CD4-positive, alpha-beta T cell treated with Interleukin-21 for 1 hour (primary cell): ENCODE measurements around the gene PPME1.

ENCODE experiments used
- DNase-seq: peaks from one replicate; pipeline ENCODE4 v3.0.0-alpha.2; 2020

Gene PPME1

DNA sequence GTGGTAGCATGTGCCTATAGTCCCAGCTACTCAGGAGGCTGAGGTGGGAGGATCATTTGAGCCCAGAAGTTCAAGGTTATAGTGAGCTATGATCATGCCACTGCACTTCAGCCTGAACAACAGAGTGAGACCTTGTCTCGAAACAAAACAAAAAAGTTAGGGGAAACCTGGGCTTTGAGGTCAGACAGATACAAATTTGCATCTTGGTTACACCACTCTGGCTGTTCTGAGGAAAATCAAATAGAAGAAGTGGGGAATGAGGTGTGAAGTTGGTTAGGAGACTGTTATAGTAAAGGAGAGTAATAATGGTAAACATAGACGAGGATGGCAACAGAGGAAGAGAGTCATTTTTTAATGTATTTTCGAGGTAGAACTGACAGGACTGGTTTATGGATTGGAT lies 62.6 kb downstream of the PPME1 start:
- no peak for DNase-seq

DNA sequence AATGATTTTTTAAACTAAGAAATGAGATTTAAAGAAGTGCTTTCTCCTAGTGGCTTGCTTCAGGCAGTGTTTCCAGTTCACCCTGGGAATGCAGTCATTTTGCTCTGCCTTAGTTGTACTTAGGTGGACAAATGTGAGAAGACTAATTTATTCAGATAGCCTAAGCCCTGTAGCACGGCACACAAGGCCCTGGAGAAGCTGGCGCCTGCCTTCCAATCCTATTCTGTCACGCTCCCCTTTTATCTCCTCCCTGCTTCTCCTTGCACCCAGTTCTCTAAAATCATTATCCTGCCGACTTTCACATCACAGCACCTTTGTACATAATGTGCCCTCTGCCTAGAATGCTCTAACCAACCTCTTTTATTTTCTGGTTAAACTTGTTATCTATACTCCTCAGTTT lies 64.0 kb downstream of the PPME1 start:
- no peak for DNase-seq

DNA sequence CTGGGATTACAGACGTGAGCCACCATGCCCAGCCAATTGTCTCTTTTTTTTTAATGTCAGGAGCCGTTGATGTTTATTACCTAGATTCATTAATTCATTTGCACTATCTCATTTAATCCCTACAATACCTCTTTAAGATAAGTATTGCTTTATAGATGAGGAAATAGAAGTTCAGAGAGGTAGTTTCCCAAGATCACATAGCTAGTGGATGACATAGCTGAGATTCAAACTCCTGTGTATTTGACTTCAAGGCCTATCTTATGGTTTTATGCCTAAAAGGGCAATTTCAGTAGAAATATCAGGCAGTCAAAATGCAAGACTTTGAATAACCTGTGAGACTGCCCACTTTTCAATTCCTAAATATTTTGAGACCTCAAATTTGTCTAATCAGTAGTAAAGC lies 66.5 kb downstream of the PPME1 start:
- no peak for DNase-seq

DNA sequence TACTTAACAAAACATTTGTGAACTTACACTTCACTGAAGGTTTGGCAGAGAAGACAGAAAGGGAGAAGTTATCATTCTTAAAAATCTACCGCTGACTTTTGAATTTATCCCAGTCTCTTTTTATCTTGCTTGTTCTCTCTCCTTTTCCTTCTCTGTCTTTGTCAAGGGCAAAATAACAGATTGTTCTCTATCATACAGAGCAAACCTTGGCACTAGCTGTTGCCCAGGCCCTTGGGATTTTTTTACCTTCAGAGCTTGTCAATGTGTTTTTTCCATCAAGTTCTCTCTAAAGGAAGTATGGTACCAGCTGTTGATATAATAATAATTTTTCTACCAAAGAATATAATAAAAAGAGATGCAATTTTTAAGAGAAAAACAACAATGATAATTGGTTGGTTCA lies 67.2 kb downstream of the PPME1 start:
- no peak for DNase-seq

DNA sequence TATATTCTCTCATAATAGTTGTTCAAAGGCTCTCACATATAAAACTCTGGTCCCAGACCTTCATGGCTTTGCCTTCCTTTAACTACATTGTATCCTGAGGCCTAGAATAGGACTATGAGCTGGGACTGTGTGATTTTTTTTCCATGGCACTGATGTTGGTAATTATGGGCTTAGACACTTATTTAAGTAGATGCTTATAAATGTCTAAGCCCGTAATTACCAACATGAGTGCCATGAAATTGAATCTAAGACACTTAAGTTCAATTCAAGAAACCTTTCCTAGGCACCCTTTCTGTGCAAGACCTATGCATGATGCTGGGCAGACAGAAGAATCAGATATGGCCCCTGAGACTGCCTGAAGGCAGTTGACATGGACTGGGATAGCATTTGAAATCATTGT lies 77.4 kb downstream of the PPME1 start:
- no peak for DNase-seq

DNA sequence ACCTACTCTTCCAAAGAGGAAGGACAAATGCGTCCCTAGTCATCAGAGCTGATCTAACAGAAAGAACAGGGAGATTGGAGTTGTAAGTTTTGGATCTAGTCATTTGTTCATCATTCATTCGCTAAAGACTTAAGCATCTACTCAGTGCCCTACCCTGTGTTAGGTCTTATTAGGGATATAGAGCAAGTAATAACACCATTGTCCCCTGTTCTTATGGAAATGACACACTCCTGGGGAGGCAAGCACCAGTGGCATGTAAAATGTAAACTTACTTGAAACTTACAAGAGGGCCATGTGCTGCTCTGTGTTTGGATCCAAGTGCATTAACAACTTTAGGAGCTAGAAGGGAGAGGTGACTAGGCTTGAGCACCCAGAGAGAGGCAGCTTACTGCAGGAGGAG lies 78.4 kb downstream of the PPME1 start:
- DNase-seq = no peak

DNA sequence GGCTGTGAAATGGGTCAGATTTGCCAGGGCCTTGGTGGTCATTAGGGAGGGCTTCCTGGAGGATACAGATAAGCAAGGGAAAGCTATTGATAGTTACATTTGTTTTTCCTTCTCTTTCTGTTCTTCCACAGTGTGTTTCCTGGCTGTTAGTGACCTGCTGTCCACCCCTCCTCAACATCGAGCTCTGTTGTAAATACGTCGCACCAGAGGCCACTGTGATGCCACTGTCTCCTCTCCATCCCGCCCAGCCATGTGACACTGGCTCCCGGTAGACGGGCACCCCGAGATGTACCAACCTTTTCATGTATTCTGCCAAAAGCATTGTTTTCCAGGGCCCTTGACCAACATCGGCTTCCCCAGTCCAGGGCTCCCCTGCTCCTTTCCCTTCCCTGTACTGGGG lies 82.3 kb downstream of the PPME1 start:
- no peak for DNase-seq

DNA sequence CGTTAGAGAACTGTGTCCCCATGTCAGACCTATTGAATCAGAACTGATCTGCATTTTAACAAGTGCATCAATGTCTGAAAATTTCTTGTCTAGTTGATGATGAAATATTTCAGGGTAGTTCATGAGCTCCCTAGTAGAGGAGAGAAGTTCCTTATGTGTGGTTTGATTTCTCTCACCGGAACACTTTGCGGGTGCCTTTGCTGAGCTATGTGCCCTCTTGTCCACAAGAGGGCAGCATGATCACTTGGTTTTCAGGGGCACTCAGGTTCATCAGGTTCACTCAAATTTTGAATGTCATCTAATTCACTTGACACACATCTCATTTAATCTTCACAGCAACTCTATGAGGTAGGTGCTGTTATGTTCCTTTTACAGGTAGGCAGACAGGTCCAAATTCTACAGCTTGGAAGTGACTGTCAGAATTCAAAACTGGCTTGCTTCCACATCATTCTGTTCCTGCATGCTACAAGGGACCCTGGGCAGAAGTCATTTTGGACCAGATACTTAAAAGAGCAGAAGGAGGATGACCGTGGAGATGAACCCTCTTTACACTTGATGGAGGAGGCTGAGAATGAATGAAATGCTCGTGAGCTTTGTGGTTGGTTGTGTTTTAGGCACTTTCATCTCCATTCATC lies 84.8 kb downstream of the PPME1 start:
- peak; percentile 64 for DNase-seq

DNA sequence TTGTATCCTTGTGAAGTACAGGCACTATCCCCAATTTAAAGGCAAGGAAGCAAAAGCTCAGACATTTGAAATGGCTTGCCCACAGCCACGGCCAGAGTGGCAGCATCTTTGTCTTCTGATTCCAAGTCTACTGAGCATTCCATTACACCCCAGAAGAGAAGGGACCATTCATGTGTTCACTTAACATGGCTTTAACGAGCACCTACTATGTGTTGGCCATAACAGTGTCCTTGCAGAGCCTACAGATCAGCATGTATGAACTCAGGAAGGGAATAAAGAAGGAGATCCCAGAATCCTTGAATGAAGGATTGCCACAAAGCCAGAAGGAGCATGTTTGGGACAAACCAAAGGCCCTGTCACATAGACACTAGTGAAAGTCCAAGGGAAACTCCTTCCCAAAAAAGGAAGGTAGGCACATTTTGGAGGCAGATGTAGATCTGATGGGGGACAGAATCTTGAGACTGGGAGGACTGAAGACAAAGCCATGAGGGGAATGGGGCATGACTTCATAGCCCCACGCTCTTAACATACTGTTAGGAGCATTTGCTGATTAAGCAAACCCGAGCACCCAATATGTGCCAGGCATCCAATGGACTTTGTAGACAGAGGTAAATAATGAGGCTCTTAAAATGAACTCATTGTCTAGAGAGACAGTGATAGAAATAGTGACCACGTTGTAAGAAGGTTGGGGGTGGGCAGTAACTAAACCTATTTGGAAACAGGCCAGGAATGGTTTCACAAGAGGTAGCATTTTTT lies 85.5 kb downstream of the PPME1 start:
- no peak for DNase-seq

DNA sequence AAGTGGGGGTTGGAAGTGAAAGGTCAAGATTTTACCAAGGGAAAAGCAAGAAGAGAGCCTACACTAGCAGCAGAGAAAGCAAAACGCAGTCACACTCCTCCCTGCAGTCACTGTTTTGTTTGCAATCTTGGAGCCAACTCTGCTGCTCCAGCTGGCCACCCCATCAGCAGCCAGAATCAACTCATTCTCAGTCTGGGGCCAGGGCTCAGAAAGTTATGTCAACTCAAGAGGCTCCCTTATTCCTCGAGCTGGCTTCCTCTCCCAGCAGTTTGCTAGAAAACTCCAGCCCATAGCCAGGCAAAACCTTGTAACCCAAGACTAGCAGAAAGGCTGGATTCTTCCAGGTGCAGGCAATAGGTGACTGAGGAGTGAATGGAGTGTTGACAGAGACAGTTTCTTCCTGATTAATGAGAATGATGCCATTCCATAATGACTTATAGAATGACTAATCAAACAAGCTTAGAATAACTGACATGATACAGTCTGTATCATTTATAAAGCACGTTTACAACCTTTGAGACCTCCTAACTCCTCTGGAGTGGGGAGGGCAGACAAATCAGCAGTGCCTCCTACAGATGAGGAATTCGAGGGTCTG lies 87.0 kb downstream of the PPME1 start:
- no peak for DNase-seq

DNA sequence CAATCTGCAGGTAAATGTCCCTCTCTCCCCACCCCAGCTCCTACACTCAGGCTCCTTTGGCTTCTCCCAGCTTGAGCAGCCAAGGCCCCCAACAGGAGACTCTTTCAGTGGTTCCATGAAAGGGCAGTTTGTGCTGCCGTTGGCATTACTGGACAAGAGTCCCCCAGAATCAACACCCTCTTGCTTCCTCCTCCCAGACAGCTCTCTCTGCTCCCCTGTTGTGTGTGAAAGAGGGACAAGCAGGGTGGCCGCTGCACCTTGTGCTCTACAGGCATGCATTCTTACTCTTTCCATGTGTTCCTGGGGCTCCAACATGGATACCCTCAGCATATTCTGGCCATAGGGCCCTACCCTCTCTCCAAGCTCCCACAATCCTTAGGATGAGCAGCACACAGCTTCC lies 91.6 kb downstream of the PPME1 start:
- no peak for DNase-seq

DNA sequence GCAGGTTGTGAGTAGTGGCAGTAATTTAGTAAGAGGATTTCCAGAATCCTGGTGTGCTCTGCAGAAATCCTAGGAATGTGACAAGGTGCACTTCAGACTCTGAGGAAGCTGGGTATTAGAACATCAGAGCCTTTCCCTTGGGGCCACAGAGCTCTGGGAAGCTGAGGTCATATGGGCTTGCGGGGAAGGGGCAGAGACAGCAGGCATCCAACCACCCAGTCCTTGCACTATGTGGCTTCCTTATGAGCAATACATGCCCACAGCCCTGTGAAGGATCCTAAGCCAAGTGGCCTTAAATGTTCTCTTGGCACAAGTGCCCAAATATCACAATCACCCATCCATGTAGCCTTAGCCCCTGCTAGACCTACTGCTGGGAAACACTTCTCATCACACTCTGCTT lies 94.2 kb downstream of the PPME1 start:
- no peak for DNase-seq

DNA sequence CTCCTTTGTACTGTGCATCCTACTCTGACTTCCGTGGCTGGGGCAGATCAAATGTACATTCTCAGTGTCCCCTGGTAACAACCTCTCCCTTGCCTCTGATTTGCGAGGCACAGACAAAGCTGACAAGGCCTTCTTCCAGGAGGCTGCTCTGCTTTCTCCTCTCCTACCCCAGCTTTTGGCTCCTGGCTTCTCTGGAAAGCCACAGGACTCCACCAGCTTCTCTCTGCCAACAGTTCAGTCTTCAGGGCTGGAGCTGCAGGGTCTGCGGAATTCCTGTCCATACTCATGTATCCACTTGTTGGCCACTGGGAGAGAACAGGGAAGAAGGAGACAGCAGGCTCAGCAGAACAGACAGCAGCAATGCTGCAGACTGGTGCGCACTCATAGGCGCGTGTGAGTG lies 95.9 kb downstream of the PPME1 start:
- no peak for DNase-seq

DNA sequence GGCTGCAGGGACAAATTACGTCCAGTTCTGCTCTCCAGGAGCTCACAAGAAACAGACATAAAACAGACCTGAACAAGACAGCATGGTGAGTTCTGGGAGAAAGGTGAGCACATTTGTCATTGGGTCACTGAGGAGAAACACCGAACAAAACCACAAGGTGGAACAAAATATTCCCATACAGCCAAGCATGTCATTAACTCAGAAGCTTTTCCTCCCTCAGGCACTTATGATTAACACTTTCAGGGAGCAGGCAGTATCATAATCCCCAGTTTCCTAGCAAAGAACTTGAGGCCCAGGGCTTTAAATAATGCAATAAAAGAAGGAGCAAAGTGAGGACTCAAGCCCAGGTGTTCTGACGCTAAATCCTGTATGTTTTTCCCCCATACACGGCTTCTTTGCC lies 97.4 kb downstream of the PPME1 start:
- DNase-seq = no peak

DNA sequence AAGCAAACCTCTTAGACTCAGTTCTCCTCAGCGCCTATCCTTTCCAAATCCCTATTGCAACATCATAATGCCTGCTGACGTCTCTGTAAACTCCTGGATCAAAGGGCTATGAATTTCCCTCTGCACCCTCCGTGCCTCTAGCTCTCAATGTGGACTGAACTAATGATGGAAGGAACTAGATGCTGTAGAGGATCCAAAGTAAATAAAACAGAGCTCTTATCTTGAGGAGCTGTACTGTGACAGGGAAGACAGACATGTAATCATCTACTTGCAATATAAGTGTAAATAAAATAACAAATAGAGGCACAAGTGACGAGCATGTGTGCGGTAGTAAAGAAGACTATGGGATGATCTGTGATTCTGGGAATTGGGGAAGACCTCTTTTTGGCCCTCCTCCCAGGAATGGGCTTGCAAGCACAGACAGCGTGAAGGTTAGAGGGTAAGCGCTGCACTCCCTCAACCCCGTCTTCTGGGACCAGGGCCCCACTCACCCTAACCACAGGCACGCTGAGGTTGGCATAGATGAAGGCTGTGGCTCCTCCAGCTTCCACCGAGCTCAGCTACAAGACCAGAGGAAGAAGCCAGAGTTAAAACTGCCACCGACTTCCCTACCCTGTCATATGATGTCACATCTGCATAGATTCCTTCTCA lies 98.2 kb downstream of the PPME1 start:
- DNase-seq = no peak

DNA sequence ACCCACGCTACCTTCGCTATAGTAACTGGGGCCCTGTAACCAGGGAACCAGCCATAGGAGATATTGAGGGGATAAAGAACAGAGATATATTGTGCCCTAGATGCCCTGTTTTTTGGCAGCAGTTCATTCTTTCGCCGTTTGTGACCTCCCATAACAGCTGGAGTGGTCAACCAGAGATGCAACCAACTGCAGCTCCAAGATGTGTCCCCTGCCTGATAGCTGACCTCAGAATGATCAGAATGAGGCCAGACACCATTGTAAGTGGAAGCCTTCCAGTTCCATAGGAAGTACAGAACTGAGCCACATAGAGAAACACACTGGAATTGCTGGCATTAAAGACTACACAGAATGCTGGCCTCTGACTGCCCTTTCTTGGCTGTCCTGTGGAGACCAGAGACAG lies 101.2 kb downstream of the PPME1 start:
- no peak for DNase-seq

DNA sequence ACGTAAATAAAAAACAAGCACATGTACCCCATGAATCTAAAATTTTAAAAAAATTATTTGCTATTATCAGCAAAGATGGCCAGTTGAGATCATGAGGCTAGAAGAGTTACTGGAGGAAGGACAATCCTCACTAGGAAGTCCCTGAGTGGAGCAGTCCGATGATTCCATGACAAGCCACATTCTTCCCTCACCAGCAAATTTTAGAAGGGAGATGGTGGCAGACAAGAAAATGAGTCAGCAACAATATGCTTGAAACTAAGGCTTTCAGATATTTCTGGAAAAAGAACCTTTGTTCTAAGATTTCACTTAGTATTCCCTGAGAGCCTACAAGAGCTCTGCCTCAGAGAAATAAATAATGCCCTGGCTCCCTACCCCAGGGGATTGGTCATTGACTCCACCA lies 105.5 kb downstream of the PPME1 start:
- DNase-seq = no peak

DNA sequence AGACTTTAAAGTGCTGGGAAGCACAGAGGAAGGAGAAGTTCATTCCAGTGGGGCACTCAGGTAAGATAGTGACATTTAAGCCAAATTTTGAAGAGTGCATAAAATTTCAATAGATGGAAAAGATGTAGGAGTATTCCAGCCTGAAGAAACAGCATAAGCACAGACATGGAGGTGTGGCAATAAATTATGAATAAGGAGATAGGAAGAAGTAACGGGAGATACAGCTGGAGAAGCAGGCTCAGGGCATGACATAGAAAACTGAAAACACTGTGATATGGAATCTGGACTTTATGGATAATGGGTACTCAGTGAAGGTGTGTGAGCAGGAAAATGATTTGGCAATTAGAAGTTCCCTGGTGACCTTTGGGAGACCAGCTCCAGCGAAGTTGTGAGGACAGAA lies 107.0 kb downstream of the PPME1 start:
- DNase-seq = no peak

DNA sequence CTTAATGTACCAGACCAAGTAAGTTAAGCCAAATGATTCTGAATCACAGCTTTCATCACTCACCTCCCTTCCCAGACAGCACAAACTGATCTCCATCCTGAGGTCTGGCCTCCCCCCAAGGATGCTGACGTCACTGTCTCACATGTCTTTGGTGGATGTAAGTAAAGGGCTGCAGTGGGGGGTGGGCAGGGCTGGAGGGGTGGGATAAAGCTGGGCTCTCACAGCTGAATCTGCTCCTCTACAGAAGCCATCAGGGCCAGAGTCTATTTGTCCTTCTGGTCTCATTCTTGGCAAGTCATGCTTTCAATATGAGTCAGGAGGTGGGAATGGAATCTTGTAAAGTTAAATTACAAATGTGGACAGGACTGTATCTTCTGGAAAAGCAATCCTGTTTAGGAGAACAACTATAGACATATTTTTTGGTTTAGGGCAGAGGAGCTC lies 107.7 kb downstream of the PPME1 start:
- DNase-seq = no peak

DNA sequence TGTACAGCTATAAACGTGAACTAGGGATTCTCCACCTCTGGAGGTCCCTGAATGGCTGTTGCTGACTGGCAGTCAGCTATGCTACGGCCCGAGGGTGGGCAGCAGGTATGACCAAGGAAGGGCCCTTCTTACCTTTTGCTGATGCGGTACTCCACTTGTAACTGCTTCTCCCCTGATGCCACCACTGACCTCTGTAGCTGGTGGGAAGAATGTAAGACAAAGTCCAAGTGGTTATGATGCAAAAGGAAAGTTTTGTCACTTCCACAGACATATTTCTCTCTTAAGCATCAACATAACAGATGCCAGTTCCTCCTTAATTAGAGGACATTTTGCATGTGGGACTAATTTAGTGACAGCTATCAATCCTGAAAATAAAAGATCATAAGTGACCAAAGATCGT lies 108.2 kb downstream of the PPME1 start:
- no peak for DNase-seq

DNA sequence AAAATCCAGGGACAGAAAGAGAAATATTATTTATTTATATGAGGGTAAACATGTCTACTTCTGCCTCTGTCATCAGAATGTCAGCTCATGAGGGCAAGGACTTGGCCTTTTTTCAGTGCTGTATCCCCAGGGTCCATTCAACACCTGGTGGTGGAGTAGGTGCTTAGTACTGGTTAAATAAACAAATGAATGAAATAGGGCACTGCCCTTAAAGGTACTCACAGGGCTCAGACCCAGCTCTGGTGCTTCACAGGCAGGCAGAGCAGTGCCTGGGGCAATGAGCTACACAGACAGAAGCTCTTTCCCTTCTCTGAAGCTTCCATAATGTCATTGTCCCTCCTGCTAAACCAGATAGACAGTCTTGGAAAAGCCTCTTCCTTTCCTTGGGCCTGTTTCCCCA lies 109.4 kb downstream of the PPME1 start:
- DNase-seq = no peak

DNA sequence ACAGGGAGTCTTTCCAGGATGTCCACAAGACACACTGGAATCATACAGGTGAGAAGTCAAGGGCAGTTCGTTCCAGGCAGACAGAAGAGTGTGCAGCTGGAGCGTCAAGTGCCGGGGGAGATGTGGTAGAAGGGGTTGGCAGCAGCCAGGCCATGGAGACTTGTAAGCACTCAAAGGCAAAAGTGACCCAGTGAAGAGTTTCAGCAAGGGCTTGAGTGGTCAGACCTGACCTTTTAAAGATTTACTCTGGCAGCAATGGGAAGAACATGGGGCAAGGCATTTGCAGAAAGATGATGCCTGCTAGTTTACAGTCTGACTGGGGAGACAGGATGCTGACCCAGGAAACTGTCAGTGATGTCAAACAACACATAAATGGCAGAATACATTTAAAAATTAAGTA lies 111.3 kb downstream of the PPME1 start:
- no peak for DNase-seq

DNA sequence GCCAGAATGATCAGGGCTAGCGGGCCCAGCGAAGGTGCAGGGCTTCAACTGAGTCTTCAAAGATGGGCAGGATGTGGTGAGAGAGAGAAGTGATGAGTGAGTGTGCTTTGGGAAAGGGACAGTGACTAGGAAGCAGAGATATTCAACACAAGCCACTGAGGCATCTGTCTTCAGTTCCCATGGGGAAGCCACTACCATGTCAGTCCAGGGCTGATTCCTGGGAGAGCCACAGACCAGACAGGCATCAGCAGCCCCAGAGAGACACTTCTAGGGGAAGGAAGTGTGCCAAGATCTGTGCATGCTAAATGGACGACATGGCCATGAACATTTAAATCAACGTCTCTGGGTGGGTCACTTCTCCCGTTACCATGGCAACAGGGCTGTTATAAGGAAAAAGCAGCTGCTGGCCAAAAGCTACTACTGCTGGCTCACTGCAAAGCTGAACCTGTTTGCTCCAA lies 111.9 kb downstream of the PPME1 start:
- DNase-seq = no peak

DNA sequence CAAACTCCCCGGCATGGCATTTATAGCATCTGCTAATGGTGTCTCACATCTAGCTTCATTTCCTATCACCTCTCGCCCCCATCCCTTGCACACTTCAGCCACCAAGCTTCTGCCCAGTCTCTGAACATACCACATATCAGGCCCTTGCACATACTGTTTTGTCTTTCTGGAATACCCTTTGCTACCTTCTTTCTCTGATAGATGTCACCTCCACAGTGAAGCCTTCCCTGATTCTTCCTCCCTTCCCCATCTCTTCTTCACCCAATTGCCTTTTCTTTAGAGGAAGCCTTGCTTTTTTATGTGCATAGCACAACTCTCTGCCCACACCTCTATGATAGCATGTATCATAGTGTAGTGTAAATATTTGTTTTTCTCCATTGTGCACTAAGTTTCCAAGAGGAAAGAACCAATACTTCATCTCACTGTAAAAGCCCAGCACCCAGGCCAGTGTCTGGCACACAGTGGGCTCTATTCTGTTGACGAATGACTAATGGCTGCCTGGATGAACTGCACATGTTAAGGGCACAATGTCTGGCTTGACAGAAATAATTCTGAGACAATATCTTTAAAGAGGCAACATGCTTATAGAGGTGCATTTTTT lies 112.6 kb downstream of the PPME1 start:
- DNase-seq = no peak
